ENCODE measurements around the gene KRTAP12-2.

The KRTAP12-2 gene

GRCh38 chr21:44623575-44623974, 43.2 kb downstream of the KRTAP12-2 start:
- H3K27ac ChIP-seq (ENCODE audit: low read depth, low read length) = no peak overlapping the region
- TF ChIP-seq EZH2phosphoT487 (conservative IDR thresholded peaks at IDR 0.05; ENCODE audit: low read length) = no peak
- no peak for TF ChIP-seq CTCF (IDR thresholded peaks at IDR 0.05; ENCODE audit: insufficient read depth, low read length, poor library complexity, severe bottlenecking)

GRCh38 chr21:44619886-44620285, 46.8 kb downstream of the KRTAP12-2 start:
- Histone ChIP-seq H3K9me2 (replicated peaks; ENCODE audit: insufficient read depth, low read length) (no peaks in the 10 kb centered on the region), H3K27ac (ENCODE audit: low read depth, low read length) (no peak overlapping the region), H3K27me3 (ENCODE audit: low read length) (no peaks in the 10 kb centered on the region), H4K20me1 (ENCODE audit: low read depth, low read length) (no peaks in the 10 kb centered on the region), H2AFZ (ENCODE audit: low read depth, low read length, severe bottlenecking) (no peak overlapping the region), H3K79me2 (ENCODE audit: insufficient read depth, low read length) (no peaks in the 10 kb centered on the region), H3K4me3 (ENCODE audit: insufficient read depth, low read length, poor library complexity, severe bottlenecking) (no peak overlapping the region), H3F3A (ENCODE audit: insufficient read depth) (no peaks in the 10 kb centered on the region), H3K36me3 (ENCODE audit: low read length) (no peaks in the 10 kb centered on the region), H3K9ac (ENCODE audit: low read length) (no peak overlapping the region), H3K9me3 (ENCODE audit: insufficient read depth, low read length) (peaks cover 10% of the 10 kb centered on the region; the same call in 1 of the 2 replicates), H3K4me2 (ENCODE audit: low read depth, low read length, poor library complexity, severe bottlenecking) (no peak overlapping the region)
- TF ChIP-seq CTCF (IDR thresholded peaks at IDR 0.05; ENCODE audit: insufficient read depth, low read length, poor library complexity, severe bottlenecking) (no peak), EZH2phosphoT487 (conservative IDR thresholded peaks at IDR 0.05; ENCODE audit: low read length) (no peak)

More at GRCh38 chr21:44623575-44623974, 43.2 kb downstream of the KRTAP12-2 start:
- Histone ChIP-seq H3F3A (ENCODE audit: insufficient read depth) (no peaks in the 10 kb centered on the region), H3K4me3 (ENCODE audit: insufficient read depth, low read length, poor library complexity, severe bottlenecking) (no peak overlapping the region), H3K9ac (ENCODE audit: low read length) (no peak overlapping the region), H3K9me3 (ENCODE audit: insufficient read depth, low read length) (peaks cover 14% of the 10 kb centered on the region; the same call in 1 of the 2 replicates), H3K9me2 (replicated peaks; ENCODE audit: insufficient read depth, low read length) (no peaks in the 10 kb centered on the region), H3K4me2 (ENCODE audit: low read depth, low read length, poor library complexity, severe bottlenecking) (no peak overlapping the region), H4K20me1 (ENCODE audit: low read depth, low read length) (no peaks in the 10 kb centered on the region), H2AFZ (ENCODE audit: low read depth, low read length, severe bottlenecking) (no peak overlapping the region), H3K79me2 (ENCODE audit: insufficient read depth, low read length) (no peaks in the 10 kb centered on the region), H3K36me3 (ENCODE audit: low read length) (no peaks in the 10 kb centered on the region), H3K27me3 (ENCODE audit: low read length) (no peaks in the 10 kb centered on the region)

- Histone ChIP-seq H3K79me2 (ENCODE audit: insufficient read depth, low read length) (no peaks in the 10 kb centered on the region), H3K36me3 (ENCODE audit: low read length) (no peaks in the 10 kb centered on the region), H2AFZ (ENCODE audit: low read depth, low read length, severe bottlenecking) (peak overlapping the region; percentile 55), H3K4me3 (ENCODE audit: insufficient read depth, low read length, poor library complexity, severe bottlenecking) (no peak overlapping the region), H3K9me3 (ENCODE audit: insufficient read depth, low read length) (peaks cover under 1% of the 10 kb centered on the region; the same call in 1 of the 2 replicates), H3K9ac (ENCODE audit: low read length) (no peak overlapping the region), H3K27ac (ENCODE audit: low read depth, low read length) (peak overlapping the region; percentile 10; the same call in 1 of the 2 replicates), H4K20me1 (ENCODE audit: low read depth, low read length) (no peaks in the 10 kb centered on the region), H3F3A (ENCODE audit: insufficient read depth) (no peaks in the 10 kb centered on the region), H3K27me3 (ENCODE audit: low read length) (no peaks in the 10 kb centered on the region), H3K4me2 (ENCODE audit: low read depth, low read length, poor library complexity, severe bottlenecking) (peak overlapping the region; percentile 13), H3K9me2 (replicated peaks; ENCODE audit: insufficient read depth, low read length) (no peaks in the 10 kb centered on the region)
- TF ChIP-seq EZH2phosphoT487 (conservative IDR thresholded peaks at IDR 0.05; ENCODE audit: low read length) (no peak), CTCF (IDR thresholded peaks at IDR 0.05; ENCODE audit: insufficient read depth, low read length, poor library complexity, severe bottlenecking) (no peak)
Measured at GRCh38 chr21:44618909-44619308, 47.8 kb downstream of the KRTAP12-2 start.

Measured in SU-DHL-6 (cell line).